GM21367 (cell line): Measurements from ENCODE around the gene ADAMTS8.
"Not testable (repeated sequence)": the region's sequence is repeated elsewhere in the genome, so short reads cannot be mapped to it uniquely, and the experiment has no call there.

Experiments
- ATAC-seq: cut with Tn5 transposase; IDR thresholded peaks from one replicate; pipeline ENCODE4 v1.9.1; 2021; ENCODE audit not compliant: unreplicated experiment

Gene ADAMTS8

GRCh38 chr11:130439876-130440275 lies 11.5 kb upstream of the ADAMTS8 start:
- ATAC-seq = no peak

- ATAC-seq = no peak
Measured at GRCh38 chr11:130439160-130439519, 10.7 kb upstream of the ADAMTS8 start.

- not testable (repeated sequence) for ATAC-seq
Measured at GRCh38 chr11:130438401-130439159, 10.2 kb upstream of the ADAMTS8 start.

GRCh38 chr11:130437848-130438247 lies 9.4 kb upstream of the ADAMTS8 start:
- ATAC-seq = no peak

- ATAC-seq = no peak
Measured at GRCh38 chr11:130436171-130436570, 7.8 kb upstream of the ADAMTS8 start.

- no peak for ATAC-seq
Measured at GRCh38 chr11:130435671-130436070, 7.3 kb upstream of the ADAMTS8 start.

GRCh38 chr11:130434521-130435223 lies 6.3 kb upstream of the ADAMTS8 start:
- ATAC-seq = peak; percentile 76

GRCh38 chr11:130433357-130433756 lies 4.9 kb upstream of the ADAMTS8 start:
- no peak for ATAC-seq

GRCh38 chr11:130431801-130432200 lies 3.4 kb upstream of the ADAMTS8 start:
- no peak for ATAC-seq

- peak; percentile 72 for ATAC-seq
Measured at GRCh38 chr11:130431331-130431773, 2.9 kb upstream of the ADAMTS8 start.

- no peak for ATAC-seq
Measured at GRCh38 chr11:130429983-130430382, 1.6 kb upstream of the ADAMTS8 start.

- no peak for ATAC-seq
Measured at GRCh38 chr11:130429120-130429681, 792 bp upstream of the ADAMTS8 start.

- no peak for ATAC-seq
Measured at GRCh38 chr11:130427581-130428315, 661 bp downstream of the ADAMTS8 start.

- no peak for ATAC-seq
Measured at GRCh38 chr11:130426837-130427341, 1.5 kb downstream of the ADAMTS8 start.

- no peak for ATAC-seq
Measured at GRCh38 chr11:130426223-130426836, 2.1 kb downstream of the ADAMTS8 start.

- ATAC-seq = no peak
Measured at GRCh38 chr11:130425156-130425555, 3.3 kb downstream of the ADAMTS8 start.

- no peak for ATAC-seq
Measured at GRCh38 chr11:130424613-130425140, 3.7 kb downstream of the ADAMTS8 start.

GRCh38 chr11:130423541-130424142 lies 4.8 kb downstream of the ADAMTS8 start:
- ATAC-seq = no peak

- ATAC-seq = no peak
Measured at GRCh38 chr11:130422251-130422995, 6.0 kb downstream of the ADAMTS8 start.
